Measurements from ENCODE around the gene RAPGEF4. TPM values are rescaled to one million over a fixed set of nuclear protein-coding genes. Genes with fewer than 3 reads are reported as not detected.

RAPGEF4 gene
- total RNA-seq, 6 donors from 2014 or later: 8.3 to 35.2 (median 17.4) TPM

- WGBS, 2 donors: 87 to 89% methylated on average over 5 of the region's 5 CpGs
- TF ChIP-seq EP300 (IDR thresholded peaks at IDR 0.05) (no peak), POLR2A (IDR thresholded peaks at IDR 0.05) (no peak), CTCF (IDR thresholded peaks at IDR 0.05) (no peak), POLR2AphosphoS5 (IDR thresholded peaks at IDR 0.05) (no peak)
- Histone ChIP-seq H3K36me3 (no peaks in the 10 kb centered on the region), H3K9me3 (no peaks in the 10 kb centered on the region), H3K27ac (no peak overlapping the region), H3K4me3 (no peak overlapping the region), H3K4me1 (peaks cover 0 to 8% (median 4%) of the 10 kb centered on the region in 4 donors), H3K27me3 (no peaks in the 10 kb centered on the region)
- no peak for ATAC-seq (ENCODE audit: low FRiP score in 2 of 2)
- no peak for DNase-seq
Observed at GRCh38 chr2:172846551-172846950, 110.9 kb downstream of the RAPGEF4 start.

DNA sequence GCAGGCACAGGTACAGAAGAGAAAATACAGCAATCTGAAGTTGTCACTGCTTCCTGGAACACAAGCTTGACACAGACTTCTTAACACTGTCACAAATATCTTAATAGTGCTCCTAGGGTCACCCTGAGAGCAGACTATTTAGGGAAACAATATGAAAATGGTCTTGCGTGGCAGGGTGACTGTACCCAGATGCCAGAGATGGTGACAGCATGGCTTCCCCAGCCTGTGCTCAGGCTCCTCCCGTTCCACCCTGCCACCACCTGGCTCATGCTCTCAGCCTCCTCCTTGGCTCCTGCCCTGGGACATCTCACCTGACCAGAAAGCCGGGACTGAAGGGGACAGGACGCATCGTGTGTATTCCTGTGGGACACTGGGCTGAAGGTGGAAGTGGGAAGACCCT is 111.5 kb downstream of the RAPGEF4 start:
- Histone ChIP-seq H3K27me3 (no peaks in the 10 kb centered on the region), H3K36me3 (no peaks in the 10 kb centered on the region), H3K9me3 (peaks cover 0 to 1% (median 0%) of the 10 kb centered on the region in 4 donors), H3K27ac (no peak overlapping the region), H3K4me3 (no peak overlapping the region), H3K4me1 (peaks cover 0 to 8% (median 4%) of the 10 kb centered on the region in 4 donors)
- ATAC-seq (ENCODE audit: low FRiP score in 2 of 2) (no peak), DNase-seq (peak in 1 of 2 donors; percentile 13)
- TF ChIP-seq POLR2A (IDR thresholded peaks at IDR 0.05) (no peak), EP300 (IDR thresholded peaks at IDR 0.05) (no peak), CTCF (IDR thresholded peaks at IDR 0.05) (no peak), POLR2AphosphoS5 (IDR thresholded peaks at IDR 0.05) (no peak)
- 90 to 94% methylated on average over 4 to 5 of the region's 5 CpGs for WGBS, 2 donors

- H3K27me3 ChIP-seq: no peaks in the 10 kb centered on the region
- H3K27ac ChIP-seq: no peak overlapping the region
- no peak for ATAC-seq (ENCODE audit: low FRiP score in 2 of 2)
- H3K4me3 ChIP-seq: no peak overlapping the region
- 57 to 65% methylated on average over 2 of the region's 2 CpGs for WGBS, 2 donors
- H3K36me3 ChIP-seq: no peaks in the 10 kb centered on the region
- peaks cover 0 to 8% (median 4%) of the 10 kb centered on the region in 4 donors for H3K4me1 ChIP-seq
- TF ChIP-seq POLR2A (IDR thresholded peaks at IDR 0.05): no peak
- TF ChIP-seq EP300 (IDR thresholded peaks at IDR 0.05): no peak
- TF ChIP-seq CTCF (IDR thresholded peaks at IDR 0.05): no peak
- no peak for TF ChIP-seq POLR2AphosphoS5 (IDR thresholded peaks at IDR 0.05)
- H3K9me3 ChIP-seq: peaks cover 0 to 3% (median 0%) of the 10 kb centered on the region in 4 donors
- no peak for DNase-seq
Observed at GRCh38 chr2:172848519-172848918, 112.9 kb downstream of the RAPGEF4 start.

DNA sequence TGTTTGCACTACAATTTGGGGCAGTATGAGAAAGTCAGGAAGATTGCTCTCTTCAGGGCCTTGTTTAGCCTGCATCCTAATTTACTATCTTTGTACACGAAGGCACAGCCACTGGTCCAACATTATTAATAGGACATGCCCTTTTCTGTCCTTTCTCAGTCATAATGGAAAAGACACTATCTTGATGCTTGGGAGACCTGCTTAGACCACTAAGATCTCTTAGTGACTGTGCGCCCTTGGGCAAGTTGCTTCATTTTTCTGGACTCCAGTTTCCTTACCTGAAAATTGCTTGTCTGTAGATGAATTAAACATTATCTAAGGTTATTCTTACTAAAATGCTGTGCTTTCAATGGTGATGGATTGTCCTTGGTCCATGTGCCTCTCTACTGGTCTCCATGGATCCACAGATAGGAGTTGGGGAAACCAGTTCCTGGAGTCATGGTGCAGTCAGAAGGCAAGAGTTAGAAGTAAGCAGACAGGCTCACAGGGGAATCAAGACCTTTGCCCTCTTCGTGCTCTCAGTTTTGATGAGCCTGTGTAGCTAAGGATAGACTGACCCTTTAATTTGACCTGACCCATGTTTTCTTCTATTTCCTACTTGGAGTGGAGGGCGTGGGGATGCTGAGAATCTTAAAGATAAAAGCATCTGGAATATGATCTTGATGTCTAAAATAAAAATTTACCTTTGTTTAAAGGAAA is 114.0 kb downstream of the RAPGEF4 start:
- no peaks in the 10 kb centered on the region for H3K36me3 ChIP-seq
- WGBS, 2 donors: 79 to 83% methylated on average over 4 of the region's 4 CpGs
- no peak for DNase-seq
- no peak for ATAC-seq (ENCODE audit: low FRiP score in 2 of 2)
- no peak overlapping the region for H3K4me3 ChIP-seq
- TF ChIP-seq EP300 (IDR thresholded peaks at IDR 0.05) (no peak), POLR2AphosphoS5 (IDR thresholded peaks at IDR 0.05) (no peak), CTCF (IDR thresholded peaks at IDR 0.05) (no peak), POLR2A (IDR thresholded peaks at IDR 0.05) (no peak)
- peaks cover 0 to 5% (median 0%) of the 10 kb centered on the region in 4 donors for H3K9me3 ChIP-seq
- peaks cover 0 to 8% (median 2%) of the 10 kb centered on the region in 4 donors for H3K4me1 ChIP-seq
- no peak overlapping the region for H3K27ac ChIP-seq
- no peaks in the 10 kb centered on the region for H3K27me3 ChIP-seq

DNA sequence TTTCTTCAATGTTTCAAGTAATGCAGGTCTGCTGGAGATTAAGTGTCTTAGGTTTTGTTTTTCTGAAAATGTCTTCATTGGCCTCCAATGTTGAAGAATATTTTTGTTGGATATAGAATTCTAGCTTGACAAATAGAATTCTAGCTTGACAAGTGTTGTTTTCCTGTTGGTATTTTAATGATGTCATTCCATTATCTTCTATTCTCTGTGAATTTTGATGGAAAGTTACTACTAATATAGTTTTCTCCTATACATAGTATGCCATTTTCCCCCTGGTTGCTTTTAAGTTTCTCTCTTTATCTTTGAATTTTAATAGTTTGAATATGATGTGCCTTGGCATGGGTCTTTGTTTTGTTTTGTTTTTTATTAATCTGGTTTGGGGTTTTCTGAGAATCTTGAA is 119.9 kb downstream of the RAPGEF4 start:
- Histone ChIP-seq H3K4me3 (no peak overlapping the region), H3K27me3 (no peaks in the 10 kb centered on the region), H3K36me3 (no peaks in the 10 kb centered on the region), H3K9me3 (peaks cover 0 to 9% (median 0%) of the 10 kb centered on the region in 4 donors), H3K4me1 (peaks cover 0 to 9% (median 0%) of the 10 kb centered on the region in 4 donors), H3K27ac (no peak overlapping the region)
- TF ChIP-seq CTCF (IDR thresholded peaks at IDR 0.05) (no peak), EP300 (IDR thresholded peaks at IDR 0.05) (no peak), POLR2A (IDR thresholded peaks at IDR 0.05) (no peak), POLR2AphosphoS5 (IDR thresholded peaks at IDR 0.05) (no peak)
- DNase-seq (no peak), ATAC-seq (ENCODE audit: low FRiP score in 2 of 2) (no peak)
